PC-9 (cell line): ENCODE measurements around the gene MIER2.

Experiments used
- EZH2 ChIP-seq: fragments of 200-600 bp; sonication (generic); IDR thresholded peaks from 2 replicates; pipeline ENCODE4 v1.8.0; 2017; ENCODE audit warnings: antibody characterized with exemption, low read depth
- TF ChIP-seq, protein P1 (sequence below): fragments of 200-600 bp; sonication (generic); conservative IDR thresholded peaks from 2 replicates; pipeline ENCODE4 v1.6.1; 2017; ENCODE audit warnings: mixed run types, antibody characterized with exemption, mild to moderate bottlenecking, moderate library complexity

DNA sequence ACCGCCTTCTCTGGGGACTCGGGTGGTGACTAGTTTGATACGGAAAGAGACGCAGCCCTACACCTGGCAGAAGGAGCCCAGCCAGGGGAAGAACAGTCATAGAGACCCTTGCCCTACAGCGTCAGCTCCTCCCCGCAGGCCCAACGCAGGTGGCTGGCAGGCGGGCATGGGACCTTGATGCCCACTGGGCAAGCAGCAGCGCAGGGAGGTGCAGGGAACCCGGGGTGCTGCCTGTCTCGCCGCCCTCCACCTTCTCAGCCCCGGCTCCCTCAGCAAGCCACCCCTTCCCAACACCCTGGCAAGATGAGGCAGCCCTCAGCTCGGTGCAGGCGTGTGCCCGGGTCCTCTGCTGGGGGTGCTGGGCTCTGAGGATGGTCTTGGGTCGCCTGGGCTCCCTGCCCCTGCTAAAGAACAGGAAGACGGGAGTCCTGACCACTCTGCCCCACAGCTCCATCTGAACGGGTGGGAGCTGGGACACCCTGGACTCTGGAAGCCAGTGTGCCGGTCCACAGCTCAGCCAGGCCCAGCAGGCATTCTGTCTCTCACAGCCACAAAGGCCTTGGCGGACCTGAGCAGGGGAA lies 9.0 kb downstream of the MIER2 start:
- TF ChIP-seq, protein P1, sequence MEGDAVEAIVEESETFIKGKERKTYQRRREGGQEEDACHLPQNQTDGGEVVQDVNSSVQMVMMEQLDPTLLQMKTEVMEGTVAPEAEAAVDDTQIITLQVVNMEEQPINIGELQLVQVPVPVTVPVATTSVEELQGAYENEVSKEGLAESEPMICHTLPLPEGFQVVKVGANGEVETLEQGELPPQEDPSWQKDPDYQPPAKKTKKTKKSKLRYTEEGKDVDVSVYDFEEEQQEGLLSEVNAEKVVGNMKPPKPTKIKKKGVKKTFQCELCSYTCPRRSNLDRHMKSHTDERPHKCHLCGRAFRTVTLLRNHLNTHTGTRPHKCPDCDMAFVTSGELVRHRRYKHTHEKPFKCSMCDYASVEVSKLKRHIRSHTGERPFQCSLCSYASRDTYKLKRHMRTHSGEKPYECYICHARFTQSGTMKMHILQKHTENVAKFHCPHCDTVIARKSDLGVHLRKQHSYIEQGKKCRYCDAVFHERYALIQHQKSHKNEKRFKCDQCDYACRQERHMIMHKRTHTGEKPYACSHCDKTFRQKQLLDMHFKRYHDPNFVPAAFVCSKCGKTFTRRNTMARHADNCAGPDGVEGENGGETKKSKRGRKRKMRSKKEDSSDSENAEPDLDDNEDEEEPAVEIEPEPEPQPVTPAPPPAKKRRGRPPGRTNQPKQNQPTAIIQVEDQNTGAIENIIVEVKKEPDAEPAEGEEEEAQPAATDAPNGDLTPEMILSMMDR = no peak
- no peak for TF ChIP-seq EZH2
